ENCODE data around the gene NDUFB10.

NDUFB10 gene

GRCh38 chr16:1989209-1990100 lies 30.1 kb downstream of the NDUFB10 start, which contains the start of gene SYNGR3:
Gene SYNGR3 (plus strand): TSS chr16:1989970. CDS start chr16:1990103, 133 bp downstream.
- DNase-seq: no peak

GRCh38 chr16:1990101-1990350 lies 30.7 kb downstream of the NDUFB10 start:
- DNase-seq: no peak

- DNase-seq: peak in 1 of 2 experiments; percentile 55
Measured at GRCh38 chr16:1990351-1991134, 31.2 kb downstream of the NDUFB10 start.

GRCh38 chr16:1991135-1991551 lies 31.8 kb downstream of the NDUFB10 start:
- peak in 1 of 2 experiments; percentile 61 for DNase-seq

- no peak for DNase-seq
Measured at GRCh38 chr16:1991588-1991947, 32.2 kb downstream of the NDUFB10 start.

- DNase-seq: peak; percentile 96 to 97
Measured at GRCh38 chr16:1991948-1992703, 32.8 kb downstream of the NDUFB10 start.

- DNase-seq: no peak
Measured at GRCh38 chr16:1992704-1993317, 33.5 kb downstream of the NDUFB10 start.

- DNase-seq: no peak
Measured at GRCh38 chr16:1993731-1994131, 34.4 kb downstream of the NDUFB10 start.

GRCh38 chr16:1997494-1998359 lies 38.4 kb downstream of the NDUFB10 start:
- DNase-seq: no peak

- DNase-seq: no peak
Measured at GRCh38 chr16:1998360-1998835, 39.1 kb downstream of the NDUFB10 start.

GRCh38 chr16:1998852-1999801 lies 39.8 kb downstream of the NDUFB10 start:
- no peak for DNase-seq

- DNase-seq: no peak
Measured at GRCh38 chr16:1999866-2000514, 40.7 kb downstream of the NDUFB10 start.

- no peak for DNase-seq
Measured at GRCh38 chr16:2001035-2001434, 41.7 kb downstream of the NDUFB10 start.

- no peak for DNase-seq
Measured at GRCh38 chr16:2001456-2002355, 42.4 kb downstream of the NDUFB10 start.

GRCh38 chr16:2002406-2003230 lies 43.3 kb downstream of the NDUFB10 start:
- DNase-seq: no peak

GRCh38 chr16:2003231-2003826 lies 44.0 kb downstream of the NDUFB10 start:
- no peak for DNase-seq

- DNase-seq: peak; percentile 92 to 93
Measured at GRCh38 chr16:2003827-2004641, 44.7 kb downstream of the NDUFB10 start.
